Measurements from ENCODE around the gene BHLHE23. TPM values are rescaled to one million over a fixed set of nuclear protein-coding genes. Genes with fewer than 3 reads are reported as not detected.

The BHLHE23 gene
- total RNA-seq, 4 donors from 2014 or later, result not detected

- H3K4me3 ChIP-seq, result no peak overlapping the region
- TF ChIP-seq, protein P1, sequence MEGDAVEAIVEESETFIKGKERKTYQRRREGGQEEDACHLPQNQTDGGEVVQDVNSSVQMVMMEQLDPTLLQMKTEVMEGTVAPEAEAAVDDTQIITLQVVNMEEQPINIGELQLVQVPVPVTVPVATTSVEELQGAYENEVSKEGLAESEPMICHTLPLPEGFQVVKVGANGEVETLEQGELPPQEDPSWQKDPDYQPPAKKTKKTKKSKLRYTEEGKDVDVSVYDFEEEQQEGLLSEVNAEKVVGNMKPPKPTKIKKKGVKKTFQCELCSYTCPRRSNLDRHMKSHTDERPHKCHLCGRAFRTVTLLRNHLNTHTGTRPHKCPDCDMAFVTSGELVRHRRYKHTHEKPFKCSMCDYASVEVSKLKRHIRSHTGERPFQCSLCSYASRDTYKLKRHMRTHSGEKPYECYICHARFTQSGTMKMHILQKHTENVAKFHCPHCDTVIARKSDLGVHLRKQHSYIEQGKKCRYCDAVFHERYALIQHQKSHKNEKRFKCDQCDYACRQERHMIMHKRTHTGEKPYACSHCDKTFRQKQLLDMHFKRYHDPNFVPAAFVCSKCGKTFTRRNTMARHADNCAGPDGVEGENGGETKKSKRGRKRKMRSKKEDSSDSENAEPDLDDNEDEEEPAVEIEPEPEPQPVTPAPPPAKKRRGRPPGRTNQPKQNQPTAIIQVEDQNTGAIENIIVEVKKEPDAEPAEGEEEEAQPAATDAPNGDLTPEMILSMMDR (IDR thresholded peaks at IDR 0.05), result no peak
- no peak for TF ChIP-seq EP300 (IDR thresholded peaks at IDR 0.05)
- no peak for TF ChIP-seq POLR2A (IDR thresholded peaks at IDR 0.05)
- no peak for TF ChIP-seq POLR2AphosphoS5 (IDR thresholded peaks at IDR 0.05)
- 87% methylated on average over 62 of the region's 64 CpGs for WGBS
- H3K36me3 ChIP-seq, result no peaks in the 10 kb centered on the region
- no peak for DNase-seq (ENCODE audit: low spot score in 2 of 2)
- no peak overlapping the region for H3K27ac ChIP-seq
- H3K27me3 ChIP-seq, result peaks cover 85% of the 10 kb centered on the region
- H3K4me1 ChIP-seq, result no peaks in the 10 kb centered on the region
- H3K9me3 ChIP-seq, result no peaks in the 10 kb centered on the region
Measured at GRCh38 chr20:63043348-63044203, 36.8 kb upstream of the BHLHE23 start.

GRCh38 chr20:63042448-63043071 is 35.8 kb upstream of the BHLHE23 start:
- Histone ChIP-seq H3K4me3 (no peak overlapping the region), H3K9me3 (no peaks in the 10 kb centered on the region), H3K4me1 (no peaks in the 10 kb centered on the region), H3K27ac (no peak overlapping the region), H3K36me3 (no peaks in the 10 kb centered on the region), H3K27me3 (peaks cover 87% of the 10 kb centered on the region)
- TF ChIP-seq EP300 (IDR thresholded peaks at IDR 0.05) (no peak), POLR2AphosphoS5 (IDR thresholded peaks at IDR 0.05) (no peak), POLR2A (IDR thresholded peaks at IDR 0.05) (no peak)
- TF ChIP-seq, protein P1 (IDR thresholded peaks at IDR 0.05), result no peak
- no peak for DNase-seq (ENCODE audit: low spot score in 2 of 2)
- 73% methylated on average over 12 of the region's 12 CpGs for WGBS

DNA sequence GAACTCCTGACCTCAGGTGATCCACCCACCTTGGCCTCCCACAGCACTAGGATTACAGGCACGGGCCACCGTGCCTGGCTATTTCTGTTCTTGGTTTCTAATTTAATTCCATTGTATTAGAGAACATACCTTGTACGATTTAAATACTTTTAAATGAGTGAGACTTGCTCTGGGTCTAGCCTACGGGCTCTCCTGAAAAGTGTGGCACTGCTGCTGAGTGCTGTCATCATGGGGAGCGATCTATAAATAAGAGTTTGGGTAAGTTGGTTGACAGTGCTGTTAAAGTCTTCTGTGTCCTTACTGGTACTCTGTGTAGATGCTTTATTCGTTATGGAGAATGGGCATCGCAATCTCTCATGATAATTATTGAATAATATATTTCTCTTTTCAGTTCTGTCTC is 35.0 kb upstream of the BHLHE23 start:
- 77% methylated on average over 7 of the region's 7 CpGs for WGBS
- no peak overlapping the region for H3K27ac ChIP-seq
- H3K4me1 ChIP-seq, result no peaks in the 10 kb centered on the region
- peaks cover 88% of the 10 kb centered on the region for H3K27me3 ChIP-seq
- H3K4me3 ChIP-seq, result no peak overlapping the region
- no peaks in the 10 kb centered on the region for H3K36me3 ChIP-seq
- DNase-seq (ENCODE audit: low spot score in 2 of 2), result no peak
- no peak for TF ChIP-seq POLR2A (IDR thresholded peaks at IDR 0.05)
- TF ChIP-seq, protein P1 (IDR thresholded peaks at IDR 0.05), result no peak
- no peak for TF ChIP-seq EP300 (IDR thresholded peaks at IDR 0.05)
- TF ChIP-seq POLR2AphosphoS5 (IDR thresholded peaks at IDR 0.05), result no peak
- no peaks in the 10 kb centered on the region for H3K9me3 ChIP-seq

DNA sequence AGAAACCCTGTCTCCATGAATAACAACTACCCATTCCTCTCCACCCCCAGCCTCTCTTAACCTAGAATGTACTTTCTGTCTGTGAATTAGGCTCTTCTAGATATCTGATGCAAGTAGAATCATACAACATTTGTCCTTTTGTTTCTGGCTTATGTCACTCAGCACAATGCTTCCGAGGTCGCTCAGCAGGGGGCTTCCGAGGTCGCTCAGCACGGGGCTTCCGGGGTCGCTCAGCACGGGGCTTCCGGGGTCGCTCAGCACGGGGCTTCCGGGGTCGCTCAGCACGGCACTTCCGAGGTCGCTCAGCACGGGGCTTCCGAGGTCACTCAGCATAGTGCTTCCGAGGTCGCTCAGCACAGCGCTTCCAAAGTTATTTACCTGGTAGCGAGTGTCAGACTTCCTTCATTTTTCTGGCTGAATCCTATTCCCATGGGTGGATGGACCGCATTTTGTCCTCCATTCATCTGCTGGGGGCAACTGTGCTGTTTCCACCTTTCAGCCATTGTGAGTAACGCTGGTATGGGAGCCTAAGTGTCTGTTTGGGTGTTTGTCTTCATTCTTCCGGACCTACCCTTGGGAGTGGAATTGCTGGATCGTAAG is 31.0 kb upstream of the BHLHE23 start:
- TF ChIP-seq, protein P1 (IDR thresholded peaks at IDR 0.05), result no peak
- no peak for TF ChIP-seq EP300 (IDR thresholded peaks at IDR 0.05)
- Histone ChIP-seq H3K9me3 (no peaks in the 10 kb centered on the region), H3K27me3 (peaks cover 92% of the 10 kb centered on the region), H3K4me3 (no peak overlapping the region), H3K27ac (no peak overlapping the region), H3K4me1 (peaks cover 6% of the 10 kb centered on the region), H3K36me3 (no peaks in the 10 kb centered on the region)
- WGBS, result 62% methylated on average over 26 of the region's 26 CpGs
- DNase-seq (ENCODE audit: low spot score in 2 of 2), result peak in 1 of 2 donors; percentile 14

- DNase-seq (ENCODE audit: low spot score in 2 of 2), result no peak
- 33% methylated on average over 19 of the region's 19 CpGs for WGBS
- H3K36me3 ChIP-seq, result no peaks in the 10 kb centered on the region
- TF ChIP-seq POLR2A (IDR thresholded peaks at IDR 0.05) (no peak), EP300 (IDR thresholded peaks at IDR 0.05) (no peak), POLR2AphosphoS5 (IDR thresholded peaks at IDR 0.05) (no peak)
- TF ChIP-seq, protein P1 (IDR thresholded peaks at IDR 0.05), result no peak
- no peak overlapping the region for H3K27ac ChIP-seq
- no peaks in the 10 kb centered on the region for H3K9me3 ChIP-seq
- H3K4me3 ChIP-seq, result no peak overlapping the region
- peaks cover 6% of the 10 kb centered on the region for H3K4me1 ChIP-seq
- peaks cover 95% of the 10 kb centered on the region for H3K27me3 ChIP-seq
Measured at GRCh38 chr20:63036291-63036690, 29.5 kb upstream of the BHLHE23 start.

All from suprapubic skin (tissue), 4 donors.